Fibroblast of lung (primary cell): Measurements from ENCODE around the gene LCN10. TPM values are rescaled to one million over a fixed set of nuclear protein-coding genes. Genes with fewer than 3 reads are reported as not detected.
"Not testable (repeated sequence)": the region's sequence is repeated elsewhere in the genome, so short reads cannot be mapped to it uniquely, and the experiment has no call there.

Source experiments
- DNase-seq, 2 donors: peaks; one replicate each; pipeline versions ENCODE4 v3.0.0 to v3.0.0-alpha.2; 2010; ENCODE audit warnings: low read depth in 2 of 2
- H2AFZ ChIP-seq: 2 replicates; pipeline ENCODE4 v1.5.1; 2012; ENCODE audit warnings: low read length, control low read depth, inconsistent platforms
- H3K27ac ChIP-seq: 2 replicates; pipeline ENCODE4 v1.5.1; 2011; ENCODE audit warnings: low read length, control low read depth; ENCODE audit not compliant: insufficient read depth
- H3K27me3 ChIP-seq: 2 replicates; pipeline ENCODE4 v1.5.1; 2011; ENCODE audit warnings: mild to moderate bottlenecking, low read length; ENCODE audit not compliant: control insufficient read depth, insufficient read depth
- H3K36me3 ChIP-seq: 2 replicates; pipeline ENCODE4 v1.5.1; 2011; ENCODE audit warnings: low read length; ENCODE audit not compliant: control insufficient read depth, insufficient read depth
- H3K4me1 ChIP-seq: 2 replicates; pipeline ENCODE4 v1.5.1; 2011; ENCODE audit warnings: low read length; ENCODE audit not compliant: control insufficient read depth, insufficient read depth; ENCODE audit errors: extremely low read depth
- H3K4me2 ChIP-seq: 2 replicates; pipeline ENCODE4 v1.5.1; 2011; ENCODE audit warnings: low read length, control low read depth; ENCODE audit not compliant: insufficient read depth; ENCODE audit errors: extremely low read depth
- H3K4me3 ChIP-seq, 4 experiments: fragments of 200-600 bp in 1 of 4; sonication (generic) in 1 of 4; replicated peaks in 1 of 4; 2 replicates each; pipeline ENCODE4 v1.5.1; 2011 to 2016; ENCODE audit warnings: low read length in 4 of 4, low read depth in 3 of 4, mild to moderate bottlenecking in 3 of 4, control low read depth in 2 of 4, inconsistent platforms in 1 of 4, mixed read lengths in 1 of 4; ENCODE audit not compliant: insufficient read depth in 1 of 4; ENCODE audit errors: control extremely low read depth in 1 of 4
- H3K79me2 ChIP-seq: 2 replicates; pipeline ENCODE4 v1.5.1; 2012; ENCODE audit warnings: mild to moderate bottlenecking, low read length, inconsistent platforms; ENCODE audit not compliant: control insufficient read depth, insufficient read depth
- H3K9ac ChIP-seq: 2 replicates; pipeline ENCODE4 v1.5.1; 2011; ENCODE audit warnings: mild to moderate bottlenecking, low read length, control low read depth; ENCODE audit not compliant: insufficient read depth
- H3K9me3 ChIP-seq: 2 replicates; pipeline ENCODE4 v1.5.1; 2012; ENCODE audit warnings: low read depth, low read length; ENCODE audit not compliant: control insufficient read depth, insufficient read depth
- H4K20me1 ChIP-seq: 2 replicates; pipeline ENCODE4 v1.5.1; 2011; ENCODE audit warnings: low read length; ENCODE audit not compliant: control insufficient read depth, insufficient read depth; ENCODE audit errors: extremely low read depth
- CTCF ChIP-seq, 2 donors: IDR thresholded peaks in 1 of 2; conservative IDR thresholded peaks in 1 of 2; 1 replicate in 1 of 2; 2 replicates in 1 of 2; pipeline ENCODE4 v1.5.1; 2011 to 2012; ENCODE audit warnings: low read length in 2 of 2, control low read depth in 1 of 2, inconsistent platforms in 1 of 2, low read depth in 1 of 2, mild to moderate bottlenecking in 1 of 2
- EZH2 ChIP-seq: IDR thresholded peaks from 2 replicates; pipeline ENCODE4 v1.5.1; 2012; ENCODE audit warnings: low read length, control low read depth, mild to moderate bottlenecking; ENCODE audit errors: missing control alignments
- polyA plus RNA-seq, 2 donors: library from polyadenylated mRNA; depleted of rRNA in 1 of 2; stranded (reverse) in 1 of 2; unstranded in 1 of 2; fragments of >200 nt; gene quantifications; 2 replicates each; pipeline ENCODE4 v1.2.1, GENCODE V29; 2011 to 2012; ENCODE audit warnings: missing spikeins in 1 of 2
- total RNA-seq: library from RNA; depleted of rRNA; stranded (reverse); fragments of >200 nt; gene quantifications from 2 replicates; pipeline ENCODE4 v1.2.1, GENCODE V29; 2014

LCN10 gene
- total and polyA plus RNA-seq, 2 donors (not counting 1 experiment from before 2014, with no cell fraction given) = not detected

GRCh38 chr9:136707011-136707410 is 35.7 kb downstream of the LCN10 start:
- Histone ChIP-seq H3K9ac (no peak overlapping the region), H3K9me3 (no peaks in the 10 kb centered on the region), H2AFZ (no peak overlapping the region), H3K79me2 (no peaks in the 10 kb centered on the region), H3K36me3 (no peaks in the 10 kb centered on the region), H3K27ac (no peak overlapping the region), H3K4me3 (no peak overlapping the region), H3K4me2 (no peak overlapping the region), H3K4me1 (no peaks in the 10 kb centered on the region), H3K27me3 (no peaks in the 10 kb centered on the region), H4K20me1 (no peaks in the 10 kb centered on the region)
- TF ChIP-seq EZH2 (no peak), CTCF (conservative IDR thresholded peaks at IDR 0.05 in 1 of 2, IDR thresholded peaks at IDR 0.05 in 1 of 2; ENCODE audit: low read depth in 1 of 2, low read length in 2 of 2) (no peak)
- DNase-seq = no peak

- Histone ChIP-seq H3K9me3 (no peaks in the 10 kb centered on the region), H3K36me3 (no peaks in the 10 kb centered on the region), H3K9ac (no peak overlapping the region), H3K4me3 (no peak overlapping the region), H2AFZ (no peak overlapping the region), H3K27me3 (peaks cover 10% of the 10 kb centered on the region), H4K20me1 (no peaks in the 10 kb centered on the region), H3K27ac (no peak overlapping the region), H3K4me1 (no peaks in the 10 kb centered on the region), H3K79me2 (no peaks in the 10 kb centered on the region), H3K4me2 (no peak overlapping the region)
- DNase-seq = no peak
- TF ChIP-seq CTCF (conservative IDR thresholded peaks at IDR 0.05 in 1 of 2, IDR thresholded peaks at IDR 0.05 in 1 of 2; ENCODE audit: low read depth in 1 of 2, low read length in 2 of 2) (no peak), EZH2 (no peak)
Observed at GRCh38 chr9:136705564-136705963, 37.2 kb downstream of the LCN10 start.

- H3K4me3 ChIP-seq, H3K4me1 ChIP-seq, H3K9me3 ChIP-seq, DNase-seq, H3K9ac ChIP-seq, H2AFZ ChIP-seq, H4K20me1 ChIP-seq, H3K4me2 ChIP-seq, H3K36me3 ChIP-seq, H3K27ac ChIP-seq, H3K79me2 ChIP-seq: not testable (repeated sequence)
- H3K27me3 ChIP-seq = peaks cover 10% of the 10 kb centered on the region
Observed at GRCh38 chr9:136704741-136705140, 38.0 kb downstream of the LCN10 start.
